ENCODE data around the gene ALDH16A1. TPM values are rescaled to one million over a fixed set of nuclear protein-coding genes. Genes with fewer than 3 reads are reported as not detected.

ALDH16A1 gene
- total RNA-seq, 1 donor from 2014 or later = 61.4 TPM

DNA sequence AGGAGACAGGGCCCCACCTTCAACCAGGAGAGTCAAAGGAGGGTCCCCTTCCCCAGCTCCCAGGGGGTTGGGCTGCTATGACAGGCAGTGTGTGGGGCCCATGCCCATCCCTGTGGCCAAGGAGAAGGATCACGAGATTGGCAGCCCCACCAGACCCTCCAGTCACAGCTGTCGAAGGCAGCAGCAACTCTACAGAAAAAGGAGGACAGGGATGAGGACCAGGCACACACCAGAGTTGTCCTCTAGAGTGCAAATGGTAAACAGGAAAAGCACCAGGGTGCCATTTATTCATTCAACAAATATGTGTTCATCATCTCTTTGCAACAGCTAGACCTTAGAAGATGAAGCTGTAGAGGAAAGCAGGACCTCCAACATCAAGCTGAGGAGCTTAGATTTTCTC, 33.9 kb upstream of the ALDH16A1 start:
- DNase-seq (no peak), ATAC-seq (ENCODE audit: low read depth) (no peak)
- H3K4me3 Mint-ChIP-seq = no peak overlapping the region
- no peak overlapping the region for H3K27ac Mint-ChIP-seq
- POLR2A ChIA-PET = interaction anchor here (0.9 kb wide), 1 partner anchor 9 kb away, joined by 3 read pairs; no protein-coding TSS in a partner anchor
- intact Hi-C loops (cut with micrococcal nuclease) = no loop called here
- no peaks in the 10 kb centered on the region for H3K36me3 Mint-ChIP-seq (ENCODE audit: low read depth)
- peaks cover 47% of the 10 kb centered on the region for H3K4me1 Mint-ChIP-seq
- H3K27me3 Mint-ChIP-seq = peaks cover 57% of the 10 kb centered on the region
- CTCF ChIA-PET = no interaction called here
- no peak for TF ChIP-seq CTCF (IDR thresholded peaks at IDR 0.05)
- no peaks in the 10 kb centered on the region for H3K9me3 Mint-ChIP-seq

DNA sequence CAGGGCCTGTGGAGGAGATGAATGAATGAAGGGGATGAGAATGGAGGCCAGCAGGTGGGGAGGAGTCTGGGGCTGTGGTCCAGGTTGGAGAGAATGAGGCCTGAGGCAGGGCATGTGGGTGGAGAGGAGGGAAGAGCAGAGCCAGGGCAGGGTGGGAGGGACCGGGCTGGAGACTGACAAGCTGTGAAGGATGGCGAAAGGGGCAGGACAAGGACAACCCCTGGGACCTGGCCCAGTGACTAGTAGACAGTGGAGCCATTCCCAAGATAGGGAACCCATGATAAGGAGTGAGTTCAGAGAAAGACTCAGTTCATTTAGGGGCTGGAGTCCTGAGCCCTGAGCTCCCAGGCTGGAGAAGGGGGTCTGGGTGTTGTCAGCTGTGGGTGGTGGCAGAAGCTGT, 32.8 kb upstream of the ALDH16A1 start:
- Mint-ChIP-seq H3K4me1 (peaks cover 42% of the 10 kb centered on the region), H3K36me3 (ENCODE audit: low read depth) (no peaks in the 10 kb centered on the region), H3K9me3 (no peaks in the 10 kb centered on the region), H3K4me3 (no peak overlapping the region), H3K27ac (no peak overlapping the region), H3K27me3 (peaks cover 64% of the 10 kb centered on the region)
- ATAC-seq (ENCODE audit: low read depth) (no peak), DNase-seq (no peak)
- ChIA-PET CTCF (no interaction called here), POLR2A (interaction anchor here (1.0 to 1.1 kb wide), 3 partner anchors 11 to 108 kb away, joined by 3 to 5 read pairs (median 4); partner anchors contain the start of gene RCN3)
- intact Hi-C loops (cut with micrococcal nuclease) = no loop called here
- no peak for TF ChIP-seq CTCF (IDR thresholded peaks at IDR 0.05)

- no peak for TF ChIP-seq CTCF (IDR thresholded peaks at IDR 0.05)
- Mint-ChIP-seq H3K27ac (no peak overlapping the region), H3K4me3 (peak overlapping the region; percentile 33), H3K36me3 (ENCODE audit: low read depth) (no peaks in the 10 kb centered on the region), H3K9me3 (no peaks in the 10 kb centered on the region), H3K4me1 (peaks cover 46% of the 10 kb centered on the region), H3K27me3 (peaks cover 75% of the 10 kb centered on the region)
- POLR2A ChIA-PET = interaction anchor here (0.8 to 1.0 kb wide), 2 partner anchors 30 to 106 kb away, joined by 3 read pairs; partner anchors contain the start of genes PIH1D1 and RCN3
- no peak for DNase-seq
- ATAC-seq (ENCODE audit: low read depth) = peak; percentile 38
- CTCF ChIA-PET = no interaction called here
- intact Hi-C loops (cut with micrococcal nuclease) = no loop called here
Observed at GRCh38 chr19:49421039-49421877, 31.8 kb upstream of the ALDH16A1 start.

DNA sequence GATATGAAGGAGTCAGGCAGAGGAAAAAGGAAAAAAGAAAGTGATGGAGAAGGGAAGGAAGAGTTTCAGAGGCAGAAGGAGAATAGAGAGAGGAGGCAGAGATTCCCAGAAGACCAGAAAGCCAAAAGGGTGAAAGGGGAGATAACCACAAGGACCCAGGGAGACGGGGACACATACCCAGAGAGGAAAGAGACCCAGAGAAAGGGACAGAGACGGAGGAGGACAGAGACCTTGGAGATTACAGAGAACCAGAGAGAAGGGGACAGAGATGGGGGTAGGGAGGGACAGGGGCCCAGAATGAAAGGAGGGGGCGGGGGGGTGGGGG, 31.2 kb upstream of the ALDH16A1 start:
- peaks cover 81% of the 10 kb centered on the region for H3K27me3 Mint-ChIP-seq
- H3K4me3 Mint-ChIP-seq = peak overlapping the region; percentile 12
- ChIA-PET POLR2A (interaction anchor here (0.8 kb wide), 1 partner anchor 30 kb away, joined by 3 read pairs; the partner anchor contains the start of gene PIH1D1), CTCF (no interaction called here)
- DNase-seq (no peak), ATAC-seq (ENCODE audit: low read depth) (no peak)
- no peaks in the 10 kb centered on the region for H3K9me3 Mint-ChIP-seq
- peaks cover 52% of the 10 kb centered on the region for H3K4me1 Mint-ChIP-seq
- intact Hi-C loops (cut with micrococcal nuclease) = loop anchor here (2.0 kb wide), 2 partner anchors 13 to 19 kb away; partner anchors contain the start of gene SLC17A7
- TF ChIP-seq CTCF (IDR thresholded peaks at IDR 0.05) = no peak
- no peaks in the 10 kb centered on the region for H3K36me3 Mint-ChIP-seq (ENCODE audit: low read depth)
- H3K27ac Mint-ChIP-seq = no peak overlapping the region

DNA sequence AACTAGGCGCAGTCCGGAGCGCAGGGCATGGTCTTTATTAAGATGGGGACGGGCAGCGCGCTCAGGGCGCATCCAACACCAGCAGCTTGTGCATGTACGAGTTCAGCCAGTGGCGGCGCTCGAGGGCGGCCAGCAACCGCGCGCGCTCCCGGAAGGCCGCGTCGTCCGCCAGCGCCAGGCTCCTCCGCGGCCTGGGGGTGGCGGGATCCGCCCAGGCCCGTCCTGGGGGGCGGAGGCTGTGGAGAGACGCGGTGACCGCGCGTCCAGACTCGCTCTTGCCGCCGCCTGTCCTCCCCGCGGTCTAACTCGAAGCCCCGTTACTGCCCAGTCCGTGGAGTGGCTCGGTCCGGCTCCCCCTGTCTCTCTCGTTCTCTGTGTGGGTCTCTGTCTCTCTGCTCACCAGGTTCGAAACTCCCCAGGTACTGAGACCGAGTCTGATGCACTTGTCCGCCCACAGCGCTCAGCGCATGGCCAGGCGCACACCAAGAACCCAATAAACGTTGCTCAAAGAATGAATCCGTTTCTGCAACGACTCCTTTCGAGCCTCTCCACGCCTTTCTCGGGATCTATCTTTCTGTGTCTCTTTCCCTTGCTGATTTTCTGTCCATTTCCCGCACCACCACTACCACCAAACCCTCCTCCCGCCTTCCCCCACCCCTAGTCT, 30.5 kb upstream of the ALDH16A1 start:
- intact Hi-C loops (cut with micrococcal nuclease) = loop anchor here (2.0 kb wide), 2 partner anchors 14 to 18 kb away; partner anchors contain the start of gene SLC17A7
- Mint-ChIP-seq H3K4me3 (peak overlapping the region; percentile 77), H3K27ac (no peak overlapping the region), H3K27me3 (peaks cover 83% of the 10 kb centered on the region), H3K9me3 (no peaks in the 10 kb centered on the region), H3K4me1 (peaks cover 57% of the 10 kb centered on the region), H3K36me3 (ENCODE audit: low read depth) (no peaks in the 10 kb centered on the region)
- POLR2A ChIA-PET = interaction anchor here (0.5 to 0.8 kb wide), 2 partner anchors 29 to 428 kb away, joined by 3 read pairs; partner anchors contain the start of gene PIH1D1
- ATAC-seq (ENCODE audit: low read depth) (peak; percentile 46), DNase-seq (no peak)
- CTCF ChIA-PET = no interaction called here
- no peak for TF ChIP-seq CTCF (IDR thresholded peaks at IDR 0.05)
